GM19397 (cell line): ENCODE measurements around the gene CTAGE1.

Source experiments
- ATAC-seq: cut with Tn5 transposase; IDR thresholded peaks from one replicate; pipeline ENCODE4 v1.9.1; 2021; ENCODE audit warnings: mild to moderate bottlenecking, moderate library complexity; ENCODE audit not compliant: unreplicated experiment

The CTAGE1 gene

DNA sequence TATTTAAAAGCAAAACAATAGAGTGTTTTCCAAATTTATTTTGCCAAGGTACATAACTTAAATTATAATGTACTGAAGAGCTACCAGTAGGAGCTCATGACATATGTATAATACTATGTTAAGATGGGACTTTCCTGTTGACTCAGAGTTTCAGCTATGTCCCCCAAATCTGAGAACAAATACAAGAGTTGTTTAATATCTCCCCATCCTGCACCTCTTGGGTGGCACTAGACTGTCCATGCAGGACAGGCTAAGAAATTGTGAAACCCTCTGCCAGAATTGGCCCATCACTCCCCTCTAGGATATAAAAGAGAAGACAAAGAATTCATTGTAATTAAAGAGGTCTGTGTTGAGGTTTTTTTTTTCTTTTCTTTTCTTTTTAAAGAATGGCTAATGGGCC lies 21.7 kb upstream of the CTAGE1 start:
- ATAC-seq, result no peak

DNA sequence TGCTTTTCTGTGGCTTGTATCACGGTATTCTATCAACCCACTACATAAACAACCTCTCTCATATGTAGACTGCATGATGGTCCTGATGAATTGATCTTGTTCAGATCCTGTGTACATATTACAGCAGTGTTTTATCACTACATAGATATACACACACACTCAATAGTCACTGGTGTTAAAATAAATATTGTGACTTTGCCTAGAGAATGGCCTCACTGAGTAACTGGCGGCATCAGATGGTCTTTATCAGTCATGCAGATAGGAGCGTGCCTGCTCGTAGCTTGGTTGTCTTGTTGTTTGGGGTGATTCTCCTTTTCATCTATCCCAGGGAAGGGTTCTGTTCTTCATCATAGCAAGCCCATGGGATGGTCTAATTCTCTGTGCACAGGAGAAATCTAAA lies 18.4 kb upstream of the CTAGE1 start:
- no peak for ATAC-seq

DNA sequence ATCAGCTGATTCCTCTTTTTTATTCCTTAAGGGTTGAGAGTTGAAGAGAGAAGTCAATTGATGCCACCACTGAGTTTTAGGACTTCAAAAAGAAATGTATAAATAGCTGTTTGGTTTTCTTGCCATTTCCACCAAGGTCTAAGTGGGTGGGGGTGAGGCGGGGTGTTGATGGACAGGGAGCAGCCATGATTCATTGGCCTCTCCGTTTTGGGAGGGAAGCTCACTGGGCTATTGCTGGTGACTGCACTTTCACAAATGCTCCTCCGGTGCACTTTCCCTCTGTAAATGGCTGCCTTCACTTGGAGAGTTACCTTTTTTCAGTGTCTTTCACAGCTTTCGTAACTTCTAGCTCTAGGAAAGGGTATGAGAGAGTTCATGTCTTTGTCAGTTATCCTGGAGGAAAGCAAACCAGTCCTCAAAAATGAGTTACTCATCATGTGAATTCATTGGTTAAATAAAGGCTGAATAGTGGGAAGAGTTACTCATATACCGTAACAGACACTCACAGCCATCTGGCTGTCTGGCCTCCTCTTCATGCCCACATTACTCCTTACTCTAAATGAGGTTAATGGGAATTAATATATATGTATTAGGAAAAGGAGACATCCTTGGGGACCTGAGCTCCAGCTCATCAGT lies 17.4 kb upstream of the CTAGE1 start:
- ATAC-seq, result no peak

DNA sequence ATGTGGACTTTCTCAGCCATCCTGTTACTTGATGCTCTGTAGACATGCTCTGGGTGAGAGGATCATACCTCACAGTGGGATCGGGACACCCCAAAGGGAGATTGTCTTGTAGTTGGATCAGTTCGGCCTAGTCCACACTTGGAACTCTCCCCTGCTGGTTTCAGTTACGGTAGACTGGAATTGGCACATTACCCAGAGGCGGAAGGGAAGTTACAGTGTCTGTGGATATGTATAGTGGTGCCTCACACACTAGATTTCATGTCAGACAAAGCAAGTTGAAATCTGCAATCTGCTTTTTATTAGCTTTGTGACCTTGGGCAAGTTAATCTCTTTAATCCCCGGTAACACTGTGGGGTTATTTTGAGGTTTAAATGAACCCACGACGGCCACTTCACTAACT lies 16.2 kb upstream of the CTAGE1 start:
- no peak for ATAC-seq

DNA sequence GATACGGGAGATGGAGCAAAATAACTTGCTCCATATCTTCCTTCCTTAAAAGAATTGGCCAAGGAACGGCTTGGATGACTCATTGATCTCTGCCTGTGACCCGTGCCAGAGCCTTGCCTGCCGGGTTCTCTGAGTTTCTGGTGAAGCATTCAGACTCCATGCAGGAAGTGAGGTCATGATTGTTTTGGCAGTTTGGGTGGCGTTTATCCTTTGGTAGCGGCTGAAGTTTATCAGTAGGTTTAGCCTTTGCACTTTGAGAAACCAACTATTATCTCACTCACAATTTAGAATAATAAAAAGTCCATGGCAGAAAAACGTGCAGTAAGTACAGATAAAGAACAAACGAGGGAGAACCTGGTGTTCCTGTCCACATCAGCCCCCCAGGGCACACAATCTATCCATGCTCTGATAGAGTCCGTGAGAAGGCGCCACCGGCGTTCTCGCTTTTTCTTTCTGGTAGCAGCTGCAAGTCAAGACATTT lies 15.0 kb upstream of the CTAGE1 start:
- ATAC-seq, result no peak

DNA sequence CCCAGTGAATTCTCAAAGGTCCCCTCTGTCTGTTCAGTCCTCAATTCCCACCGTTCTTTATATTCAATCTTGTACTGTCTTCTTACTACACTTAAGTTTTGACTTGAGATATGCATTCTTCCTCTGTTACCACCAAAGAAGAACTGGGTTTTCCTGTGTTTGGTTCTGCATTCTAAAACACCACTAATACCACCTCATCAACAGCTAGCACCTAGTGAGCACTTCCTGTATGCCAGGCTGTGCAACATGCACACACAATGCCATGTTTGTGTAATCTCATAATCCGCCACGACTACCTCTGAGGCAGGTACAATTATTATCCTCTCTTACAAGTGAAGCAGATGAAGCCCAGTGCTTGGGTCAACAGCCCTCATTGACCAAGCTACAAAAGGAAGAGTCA lies 11.8 kb upstream of the CTAGE1 start:
- ATAC-seq, result no peak

DNA sequence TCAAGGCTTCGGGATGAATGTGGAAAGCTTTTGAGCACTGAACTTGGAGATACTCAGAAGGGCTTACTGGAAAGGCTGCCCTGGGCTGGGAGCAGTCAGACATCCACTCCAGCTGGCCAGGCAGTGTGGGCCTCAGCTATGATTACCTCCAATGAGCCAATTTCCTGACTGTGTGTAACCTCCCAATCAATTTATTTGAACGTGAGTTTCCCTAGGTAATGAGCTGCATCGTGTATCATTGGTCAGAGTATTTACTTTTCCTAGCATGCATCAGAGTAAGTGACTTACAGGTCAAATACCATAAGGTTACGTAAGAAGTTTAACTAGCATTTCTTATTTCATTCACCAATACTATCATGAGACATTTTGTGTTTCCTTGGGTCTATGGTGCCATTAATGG lies 11.0 kb upstream of the CTAGE1 start:
- no peak for ATAC-seq

DNA sequence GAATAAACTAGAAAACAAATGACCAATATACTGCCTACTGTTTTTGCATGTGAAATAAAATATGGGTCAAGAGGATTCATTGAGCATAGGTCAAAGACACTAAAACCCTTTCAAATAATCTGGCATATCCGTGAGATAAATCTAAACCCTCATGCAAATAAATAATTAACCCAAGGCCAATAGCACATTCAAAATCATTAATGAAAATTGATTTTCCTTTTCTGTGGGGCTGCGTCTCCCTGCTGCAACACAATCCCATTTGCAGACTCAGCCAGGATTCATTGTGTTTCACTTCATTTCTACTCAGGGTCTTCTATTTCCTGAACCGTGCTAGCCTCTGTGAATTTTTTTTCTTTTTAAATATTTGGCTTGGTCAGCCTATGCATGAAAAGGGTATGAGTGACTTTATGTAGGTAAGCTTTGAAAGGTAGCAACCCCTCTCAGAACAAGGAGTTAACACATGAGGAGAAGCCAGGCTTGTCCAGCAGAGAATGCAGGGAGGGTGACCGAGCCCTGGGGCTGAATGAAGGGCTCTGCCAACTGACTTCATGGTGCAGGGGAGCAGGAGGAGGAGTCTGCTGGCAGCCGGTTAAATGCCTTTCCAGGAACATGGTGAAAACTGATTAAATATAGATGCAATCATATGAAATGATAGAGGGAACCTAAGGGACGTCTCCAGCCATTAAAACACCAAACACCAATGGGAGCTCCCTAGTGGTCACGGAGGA lies 10.3 kb upstream of the CTAGE1 start:
- no peak for ATAC-seq

DNA sequence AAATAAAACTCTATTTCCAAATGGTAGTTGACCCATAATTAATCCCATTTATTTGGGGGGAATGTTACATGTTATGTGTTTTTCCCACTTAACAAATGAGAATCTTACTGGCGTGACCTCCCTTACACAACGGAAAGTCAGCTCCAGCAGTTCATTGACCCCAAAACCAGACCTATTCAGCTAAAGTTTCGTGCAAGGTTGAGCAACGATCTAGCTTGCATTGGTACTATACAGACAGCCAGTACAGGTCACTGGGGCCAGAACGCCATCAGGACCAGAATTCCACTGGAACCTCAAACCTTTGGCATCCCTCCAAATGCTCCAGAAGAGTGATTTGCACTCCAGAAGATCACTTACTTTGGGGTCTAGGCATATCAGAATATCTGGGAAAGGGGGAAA lies 6.8 kb upstream of the CTAGE1 start:
- ATAC-seq, result no peak

DNA sequence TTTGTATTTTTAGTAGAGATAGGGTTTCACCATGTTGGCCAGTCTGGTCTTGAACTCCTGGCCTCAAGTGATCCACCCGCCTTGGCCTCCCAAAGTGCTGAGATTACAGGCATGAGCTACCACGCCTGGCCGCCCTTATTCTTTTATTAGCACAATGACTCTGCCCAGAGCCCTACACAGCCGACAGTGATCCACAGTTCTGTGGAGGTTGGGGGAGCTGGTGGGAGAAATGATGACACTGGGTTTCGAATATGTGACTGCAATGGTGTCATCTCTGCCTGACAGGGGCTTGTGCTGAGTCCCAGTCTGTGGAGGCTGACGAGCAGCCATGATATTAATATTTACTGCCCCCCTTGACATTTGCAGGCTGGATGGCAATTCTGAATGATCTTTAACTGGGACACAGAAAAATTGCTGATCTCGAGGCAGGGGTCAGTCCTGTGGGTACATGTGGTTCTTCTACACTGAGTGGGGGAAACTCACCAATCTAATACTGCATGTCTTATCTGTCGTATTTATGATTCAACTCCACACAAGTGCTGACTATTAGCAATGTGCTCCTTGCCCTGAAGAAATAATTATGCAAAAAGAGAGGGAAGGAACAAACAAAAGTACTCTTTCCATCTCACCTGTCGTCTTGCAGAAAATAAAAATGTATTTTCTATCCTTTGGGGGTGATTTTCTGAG lies 6.3 kb upstream of the CTAGE1 start:
- ATAC-seq, result no peak

DNA sequence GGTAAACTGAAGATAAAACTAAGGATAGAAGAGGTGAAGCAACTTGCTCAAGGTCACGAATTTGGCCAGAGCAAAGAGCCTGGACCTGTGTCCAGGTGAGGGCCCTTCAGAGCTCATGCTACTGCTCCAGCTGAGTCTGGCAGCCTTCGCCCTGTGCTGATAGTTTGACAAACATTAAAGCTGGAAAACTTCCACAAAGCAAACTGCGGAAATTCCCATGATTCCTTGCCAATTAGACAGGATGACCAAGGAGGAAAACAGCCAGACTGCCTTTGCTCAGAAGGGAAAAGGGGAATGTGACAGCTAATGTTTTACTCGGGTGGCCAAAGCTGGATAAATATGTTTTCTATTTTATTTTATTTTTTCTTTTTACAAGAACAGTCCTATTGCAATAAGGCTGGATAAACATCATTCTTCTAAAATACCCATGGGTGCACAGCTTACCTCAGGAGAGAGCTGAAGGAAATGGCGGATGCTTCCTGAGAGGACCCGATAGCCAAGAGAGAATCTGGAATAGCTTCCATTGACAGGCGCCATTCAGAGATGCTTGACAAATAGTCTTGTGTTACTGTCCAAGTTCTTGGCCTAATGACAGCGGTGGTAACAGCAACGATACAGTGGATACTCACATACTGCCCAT lies 5.3 kb upstream of the CTAGE1 start:
- ATAC-seq, result no peak

DNA sequence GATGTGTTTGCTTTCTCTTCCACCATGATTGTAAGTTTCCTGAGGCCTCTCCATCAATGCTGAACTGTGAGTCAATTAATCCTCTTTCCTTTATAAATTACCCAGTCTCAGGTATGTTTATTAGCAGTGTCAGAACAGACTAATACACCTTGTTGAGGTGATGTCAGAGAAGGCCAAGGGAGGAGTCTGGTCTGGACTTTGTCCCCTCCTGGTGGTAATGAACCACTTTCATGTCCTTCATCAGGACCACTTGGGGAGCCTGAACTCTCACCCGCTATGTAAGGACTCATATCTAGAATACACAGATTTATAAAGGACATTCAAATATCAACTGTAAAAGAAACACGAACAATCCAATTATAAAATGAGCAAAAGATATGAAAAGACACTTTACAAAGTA lies 2.9 kb upstream of the CTAGE1 start:
- no peak for ATAC-seq

DNA sequence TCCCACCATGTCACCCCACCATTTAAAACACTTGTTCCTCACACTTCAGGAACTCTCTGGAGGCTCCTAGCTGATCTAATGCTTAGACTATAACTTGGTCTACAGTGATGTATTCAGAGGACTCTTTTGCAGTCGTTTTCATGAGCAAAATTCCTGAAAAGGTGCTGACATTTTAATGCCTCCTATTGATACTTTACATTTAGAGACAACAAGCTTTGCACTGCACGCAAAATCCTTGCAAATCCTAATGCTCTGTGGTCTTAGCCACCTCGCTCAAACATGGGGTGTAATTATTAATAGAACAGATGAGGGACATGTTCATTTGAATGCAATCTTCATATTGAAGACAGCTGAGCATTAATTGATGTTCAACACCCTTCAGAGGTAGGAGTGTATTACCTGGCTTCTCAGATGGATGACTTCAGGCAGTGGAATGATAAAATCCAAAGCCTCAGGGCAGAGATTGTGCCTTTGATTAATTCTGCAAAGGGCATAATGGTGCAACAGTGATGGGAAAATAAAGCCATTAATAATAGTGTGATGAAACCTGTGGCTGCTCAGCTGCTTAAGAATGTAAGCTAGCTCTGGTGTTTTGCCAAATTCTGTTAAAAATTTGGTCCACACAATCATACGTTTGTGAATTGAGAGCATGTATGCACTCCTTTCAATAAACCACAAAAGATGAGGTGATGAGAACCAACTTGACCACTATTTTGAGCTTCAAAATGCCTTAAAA lies 5.4 kb downstream of the CTAGE1 start:
- ATAC-seq, result no peak

DNA sequence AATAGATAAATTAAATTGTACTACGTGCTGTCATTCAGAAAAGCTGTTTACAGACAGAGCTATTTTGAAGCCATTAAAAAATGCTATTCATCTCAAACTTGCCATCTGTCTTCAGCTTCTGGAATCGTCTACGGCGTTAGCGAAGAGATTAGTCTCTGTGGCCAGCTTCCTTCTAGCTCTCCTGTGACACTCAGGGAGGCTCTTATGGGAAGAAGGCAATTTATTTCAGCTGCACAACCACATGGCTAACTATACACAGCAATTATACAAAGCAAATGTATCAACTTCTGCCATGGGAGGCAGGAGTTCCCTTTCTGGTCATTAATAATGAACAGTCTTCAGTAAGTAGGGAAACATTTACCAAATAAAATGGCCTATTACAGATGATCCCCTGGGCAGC lies 6.3 kb downstream of the CTAGE1 start:
- ATAC-seq, result no peak

DNA sequence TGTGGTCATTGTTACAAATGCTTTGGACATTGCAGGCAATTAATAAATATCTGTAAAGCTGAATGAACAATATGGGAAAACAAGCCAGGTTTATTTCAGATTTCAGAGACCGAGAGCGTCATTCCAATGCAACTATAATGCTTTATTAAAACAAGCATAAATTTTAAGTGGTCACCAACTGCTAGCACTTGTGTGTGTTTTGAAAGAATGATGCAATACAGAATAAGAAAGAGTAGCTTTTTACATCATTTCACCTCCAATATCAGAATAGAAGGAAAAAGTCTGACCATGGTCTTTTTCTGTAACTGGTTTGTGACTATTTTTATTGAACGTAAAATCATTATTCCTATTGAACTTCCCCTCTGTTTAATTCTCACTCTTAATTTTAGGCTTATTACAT lies 7.6 kb downstream of the CTAGE1 start:
- ATAC-seq, result no peak

DNA sequence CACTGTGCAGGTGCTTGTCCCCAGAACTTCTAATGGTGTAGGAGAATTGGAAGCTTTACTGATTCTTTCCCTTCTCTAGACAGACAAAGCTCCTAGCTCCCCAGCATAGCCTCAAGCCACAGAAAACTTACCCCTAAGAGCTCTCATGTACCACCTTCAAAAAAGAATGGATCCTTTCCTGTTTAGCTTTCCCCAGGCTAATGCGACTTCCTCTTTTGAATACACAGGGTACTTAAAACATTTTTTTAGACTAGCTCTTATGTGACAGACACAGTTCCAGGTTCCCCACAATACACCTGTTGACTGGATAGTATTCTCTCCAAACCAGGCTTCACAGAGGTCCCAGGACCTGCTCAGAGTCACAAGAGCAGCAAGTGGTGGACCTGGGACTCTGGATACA lies 8.3 kb downstream of the CTAGE1 start:
- ATAC-seq, result no peak

DNA sequence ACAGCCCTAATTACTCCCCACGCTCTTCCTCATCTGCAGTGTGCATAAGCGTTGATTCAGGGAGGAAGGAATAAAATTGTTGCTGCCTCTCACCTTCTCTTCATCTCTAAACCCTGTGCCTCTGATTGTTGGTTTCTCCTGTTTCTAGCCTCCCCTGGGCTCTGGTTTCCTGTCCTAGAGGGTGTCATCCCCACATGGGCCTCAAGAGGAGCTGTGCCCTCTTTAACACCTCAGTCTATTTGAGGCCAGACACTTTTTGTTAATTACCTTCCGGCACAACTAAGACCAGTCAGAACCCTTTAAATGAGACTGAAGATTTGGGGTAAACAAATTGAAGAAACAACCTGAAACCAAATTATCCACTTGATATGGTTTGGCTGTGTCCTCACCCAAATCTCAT lies 9.7 kb downstream of the CTAGE1 start:
- no peak for ATAC-seq

DNA sequence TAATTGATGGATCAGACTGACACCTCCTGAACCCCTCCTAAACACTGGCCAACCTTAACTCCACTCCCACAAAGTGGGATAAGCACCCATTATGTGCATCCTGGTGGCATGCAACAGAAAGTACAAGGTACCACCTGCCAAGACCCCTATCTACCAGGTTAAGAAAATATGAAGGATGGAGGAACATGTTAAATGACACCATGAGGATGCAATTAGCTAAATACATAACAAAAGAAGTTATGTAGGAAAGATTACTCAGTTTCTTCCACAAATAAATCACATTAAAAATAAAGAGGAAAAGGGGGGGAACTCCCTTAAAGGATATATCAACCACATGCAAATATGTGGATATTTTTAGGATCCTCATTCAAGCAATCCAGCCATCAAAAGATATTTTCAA lies 12.6 kb downstream of the CTAGE1 start:
- no peak for ATAC-seq

DNA sequence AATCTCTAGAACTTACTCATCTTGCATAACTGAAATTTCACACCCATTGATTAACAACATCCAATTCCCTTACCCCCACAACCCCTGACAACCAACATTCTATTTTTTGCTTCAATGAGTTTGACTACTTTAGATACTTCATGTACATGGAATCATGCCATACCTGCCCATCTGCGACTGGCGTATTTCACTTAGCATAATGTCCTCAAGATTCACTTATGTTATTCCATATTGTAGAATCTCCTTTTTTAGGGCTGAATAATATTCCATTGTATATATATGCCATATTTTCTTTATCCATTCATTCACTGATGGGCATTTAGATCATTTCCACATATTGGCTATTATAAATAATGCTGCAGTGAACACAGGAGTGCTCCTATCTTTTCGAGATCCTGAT lies 13.8 kb downstream of the CTAGE1 start:
- ATAC-seq, result no peak

DNA sequence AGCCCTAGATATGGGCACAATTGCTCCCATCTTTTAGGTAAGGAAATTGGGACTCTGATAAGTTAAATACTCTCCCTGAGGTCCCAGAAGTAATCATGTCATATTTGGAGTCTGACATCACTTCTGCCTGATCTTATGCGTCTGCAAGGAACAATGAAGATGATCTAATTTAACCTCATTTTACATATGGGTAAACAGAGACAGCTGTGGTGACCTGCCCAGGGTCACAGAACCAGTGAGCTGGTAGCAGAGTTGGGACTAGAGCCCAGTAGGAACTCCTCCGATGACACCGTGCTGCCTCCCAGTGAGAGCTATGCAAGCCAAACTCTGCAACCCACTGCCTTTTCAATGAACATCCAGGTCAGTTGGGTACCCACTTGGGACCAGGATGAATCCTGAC lies 17.8 kb downstream of the CTAGE1 start:
- no peak for ATAC-seq

DNA sequence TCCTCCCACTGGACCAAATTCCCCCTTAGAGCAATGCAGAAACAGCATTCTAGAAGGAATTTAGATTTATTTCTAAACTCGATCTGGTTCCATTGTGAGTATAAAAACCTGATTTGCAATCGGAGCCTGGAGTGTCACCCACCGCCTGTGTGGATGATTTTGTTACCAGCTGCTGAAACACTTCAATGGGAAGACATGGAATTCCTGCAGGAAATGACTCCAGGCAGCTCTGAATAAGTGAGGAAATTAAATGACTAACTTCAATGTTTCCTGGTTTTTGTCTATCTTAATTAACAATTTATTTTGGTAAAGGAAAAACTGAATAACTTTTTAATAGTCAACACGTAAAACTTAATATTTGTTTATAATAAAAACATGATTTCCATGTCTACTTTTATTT lies 19.3 kb downstream of the CTAGE1 start:
- no peak for ATAC-seq
